GM12874 (cell line): Measurements from ENCODE around the gene PDCD11.

Source experiments
- TF ChIP-seq, protein P1 (sequence below): IDR thresholded peaks from 2 replicates; pipeline ENCODE4 v1.5.1; 2011; ENCODE audit warnings: low read depth, mild to moderate bottlenecking, control low read depth, low read length, moderate library complexity; ENCODE audit not compliant: insufficient read depth

Gene PDCD11

GRCh38 chr10:103472005-103472404, 75.6 kb downstream of the PDCD11 start:
- TF ChIP-seq, protein P1, sequence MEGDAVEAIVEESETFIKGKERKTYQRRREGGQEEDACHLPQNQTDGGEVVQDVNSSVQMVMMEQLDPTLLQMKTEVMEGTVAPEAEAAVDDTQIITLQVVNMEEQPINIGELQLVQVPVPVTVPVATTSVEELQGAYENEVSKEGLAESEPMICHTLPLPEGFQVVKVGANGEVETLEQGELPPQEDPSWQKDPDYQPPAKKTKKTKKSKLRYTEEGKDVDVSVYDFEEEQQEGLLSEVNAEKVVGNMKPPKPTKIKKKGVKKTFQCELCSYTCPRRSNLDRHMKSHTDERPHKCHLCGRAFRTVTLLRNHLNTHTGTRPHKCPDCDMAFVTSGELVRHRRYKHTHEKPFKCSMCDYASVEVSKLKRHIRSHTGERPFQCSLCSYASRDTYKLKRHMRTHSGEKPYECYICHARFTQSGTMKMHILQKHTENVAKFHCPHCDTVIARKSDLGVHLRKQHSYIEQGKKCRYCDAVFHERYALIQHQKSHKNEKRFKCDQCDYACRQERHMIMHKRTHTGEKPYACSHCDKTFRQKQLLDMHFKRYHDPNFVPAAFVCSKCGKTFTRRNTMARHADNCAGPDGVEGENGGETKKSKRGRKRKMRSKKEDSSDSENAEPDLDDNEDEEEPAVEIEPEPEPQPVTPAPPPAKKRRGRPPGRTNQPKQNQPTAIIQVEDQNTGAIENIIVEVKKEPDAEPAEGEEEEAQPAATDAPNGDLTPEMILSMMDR: no peak

DNA sequence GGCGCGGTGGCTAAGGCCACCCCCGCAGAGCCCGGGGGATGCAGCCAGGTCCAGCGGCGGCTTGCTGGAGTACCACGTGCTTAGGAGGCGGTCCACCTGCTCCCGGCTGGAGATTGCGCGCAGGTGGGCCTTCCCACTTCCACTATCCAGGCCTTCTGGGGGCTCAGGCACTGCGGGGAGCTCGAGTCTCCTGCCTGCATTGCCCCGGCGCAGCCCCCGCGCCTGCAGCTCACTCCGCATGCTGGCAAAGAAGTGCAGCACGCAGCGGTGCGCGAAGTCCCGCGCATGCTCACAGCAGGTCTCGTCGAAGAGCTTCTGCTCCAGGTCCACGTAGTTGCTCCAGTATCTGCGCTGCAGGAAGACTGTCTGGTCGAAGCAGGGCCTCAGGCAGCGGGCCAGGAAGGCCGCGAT, 76.8 kb downstream of the PDCD11 start:
- TF ChIP-seq, protein P1: no peak

DNA sequence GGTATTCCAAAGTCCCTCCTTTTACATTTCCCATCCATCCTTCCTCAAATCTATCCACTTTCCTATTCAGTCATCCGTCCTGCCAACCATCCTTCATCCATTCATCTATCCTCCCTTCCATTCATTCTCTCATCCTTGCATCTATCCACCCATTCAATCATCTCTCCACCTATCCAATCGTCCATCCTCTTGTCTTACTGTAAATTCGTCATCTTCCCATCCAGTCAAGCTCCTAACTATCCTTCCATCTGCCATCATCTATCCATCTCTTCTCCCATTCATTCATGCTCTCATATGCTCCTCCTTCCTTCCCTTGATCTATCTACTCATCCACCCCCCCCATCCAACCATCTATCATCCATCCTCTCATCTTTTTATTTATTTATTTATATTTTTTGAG, 77.7 kb downstream of the PDCD11 start:
- TF ChIP-seq, protein P1: no peak

DNA sequence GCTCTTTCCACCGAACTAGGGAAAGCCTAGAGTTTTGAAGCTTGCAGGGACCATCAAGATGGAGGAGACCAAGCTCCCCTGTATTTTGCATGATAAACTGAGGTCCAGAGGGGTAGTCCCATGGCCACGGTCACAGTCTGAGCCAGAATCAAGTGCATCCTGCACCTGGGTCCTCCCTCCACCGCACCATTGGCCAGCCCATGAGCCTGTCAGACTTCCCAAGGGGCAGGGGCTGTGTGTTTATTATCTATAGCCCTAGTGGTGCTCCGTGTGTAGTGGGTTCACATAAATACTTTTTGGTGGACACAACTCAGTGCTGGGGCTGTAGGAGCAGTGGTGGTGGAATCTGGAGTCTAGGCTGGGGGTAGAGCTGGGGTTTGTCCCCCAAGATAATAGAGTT, 79.0 kb downstream of the PDCD11 start:
- TF ChIP-seq, protein P1: no peak

DNA sequence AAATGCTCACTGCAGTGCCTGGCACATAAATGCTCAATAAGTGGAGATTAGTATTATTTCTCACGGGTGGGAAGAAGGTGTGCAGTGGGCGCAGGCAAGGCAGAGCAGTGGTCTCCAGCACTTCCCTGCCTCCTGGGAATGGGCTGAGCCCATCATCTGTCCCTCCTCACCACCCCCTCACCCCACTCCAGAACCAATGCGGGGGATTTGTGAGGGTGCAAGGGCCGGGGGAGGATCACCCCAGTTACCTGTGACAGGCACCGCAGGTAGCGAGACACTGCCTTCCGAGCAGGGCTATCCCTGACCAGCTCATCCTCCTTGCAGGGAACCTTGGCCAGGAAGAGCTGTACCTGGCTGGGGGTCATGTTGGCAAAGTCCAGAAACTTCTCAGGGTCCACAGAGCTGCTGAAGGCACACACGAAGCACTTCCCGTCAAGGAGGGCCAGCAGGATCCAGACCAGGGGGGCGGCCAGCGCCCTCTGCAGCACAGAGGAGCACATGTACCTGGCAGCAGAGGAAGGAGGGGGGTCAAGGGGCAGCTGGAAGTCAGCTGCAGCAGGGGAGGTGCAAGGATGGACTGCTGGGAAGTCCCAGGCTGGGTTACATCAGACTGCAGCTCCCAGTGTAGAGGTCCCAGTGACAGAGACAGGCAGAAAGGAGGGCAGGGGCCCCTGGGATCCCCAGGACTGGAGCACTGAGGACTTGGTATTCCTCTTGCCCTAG, 79.8 kb downstream of the PDCD11 start:
- TF ChIP-seq, protein P1: peak; percentile 73

- TF ChIP-seq, protein P1: no peak
Observed at GRCh38 chr10:103478671-103479070, 82.2 kb downstream of the PDCD11 start.

DNA sequence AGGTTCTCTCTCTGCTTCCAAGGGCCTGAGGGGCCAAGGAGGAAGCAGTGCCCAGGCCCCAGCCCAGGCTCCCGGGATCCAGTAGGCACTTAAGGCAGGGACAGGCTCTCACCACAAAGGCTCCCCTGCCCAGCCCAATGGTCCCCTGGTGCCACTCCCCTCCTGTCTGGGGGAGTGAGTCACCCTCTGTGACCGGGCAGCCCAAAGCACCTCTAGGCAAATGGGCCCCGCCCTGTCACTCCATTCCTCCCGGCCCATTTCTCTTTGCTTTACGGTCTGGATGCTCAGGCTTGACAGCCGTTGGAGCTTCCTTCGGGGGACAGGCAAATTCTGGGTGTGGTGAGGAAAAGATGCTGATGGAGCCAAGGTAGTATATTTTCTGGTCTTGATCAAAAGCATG, 82.7 kb downstream of the PDCD11 start, which contains the start of gene CALHM3:
TSS of gene CALHM3 (minus strand) at position 106 of the 400 bp plus-strand sequence. CDS start 208 bp downstream, outside the sequence.
- TF ChIP-seq, protein P1: no peak
